ENCODE data around the gene KCTD5. TPM values are rescaled to one million over a fixed set of nuclear protein-coding genes. Genes with fewer than 3 reads are reported as not detected.

The KCTD5 gene
- total and polyA plus RNA-seq, 2 of the 8 experiments (the other 6 are each of a cell fraction or from before 2014, with no cell fraction given): 26.6 to 31.8 TPM

DNA sequence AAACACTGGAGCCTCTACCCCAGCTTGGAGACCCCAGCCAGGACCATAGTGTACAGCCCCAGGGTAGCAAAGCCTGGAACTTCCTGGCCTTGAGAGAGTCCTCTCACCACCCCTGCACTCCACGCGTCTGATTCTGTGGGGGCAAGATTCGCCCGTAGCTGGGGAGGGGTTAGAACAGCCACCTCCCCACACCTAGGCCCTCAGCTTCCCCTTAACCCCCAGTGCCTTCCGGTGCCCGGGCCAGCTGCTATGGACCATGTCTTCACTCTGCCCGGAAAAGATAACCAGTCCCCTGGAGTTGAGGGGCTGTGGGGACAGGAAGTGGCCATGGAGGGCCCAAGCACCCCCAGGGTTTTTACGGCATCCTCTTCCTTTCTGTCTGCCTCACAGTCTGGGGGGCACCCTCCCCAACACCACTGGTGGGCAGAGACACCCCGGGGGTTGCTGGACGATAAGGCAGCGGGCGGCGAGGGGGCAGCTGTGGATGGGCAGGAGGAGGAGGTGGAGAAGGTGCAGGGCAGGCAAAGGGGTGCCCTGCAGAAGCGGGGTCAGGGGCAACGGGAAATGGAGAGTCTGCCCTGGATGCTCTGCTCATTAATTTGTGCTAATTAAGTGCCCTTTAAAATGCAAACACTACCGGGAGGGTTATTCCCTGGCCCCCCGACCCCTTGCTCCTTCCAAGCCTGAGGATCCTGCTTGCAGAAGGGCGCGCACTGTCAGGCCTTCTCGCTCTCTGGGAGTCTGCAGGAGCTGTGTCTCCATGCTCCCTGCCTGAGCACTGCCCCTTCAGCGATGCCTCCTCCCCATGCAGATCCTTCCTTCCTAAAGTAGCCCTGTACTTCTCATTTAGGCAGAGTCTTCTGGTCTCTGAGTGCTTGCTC, 35.3 kb downstream of the KCTD5 start:
- H3K23me2 ChIP-seq (ENCODE audit: low read depth, low read length): no peaks in the 10 kb centered on the region; the same call in 1 of the 2 replicates
- no peaks in the 10 kb centered on the region for H3K36me3 ChIP-seq (ENCODE audit: control insufficient read depth in 2 of 4, insufficient read depth in 4 of 4, low read length in 3 of 4)

More for the DNA sequence above, 35.3 kb downstream of the KCTD5 start:
- peaks cover 0 to 12% (median 5%) of the 10 kb centered on the region in 4 experiments; a peak in 4 of 7 replicates for H3K4me1 ChIP-seq (replicated peaks in 1 of 4; ENCODE audit: control insufficient read depth in 3 of 4, insufficient read depth in 4 of 4, low read length in 3 of 4)
- no peak overlapping the region for H2AFZ ChIP-seq (ENCODE audit: low read length)
- no peak overlapping the region for H3K14ac ChIP-seq (ENCODE audit: insufficient read length)
- no peak overlapping the region for H2BK5ac ChIP-seq (ENCODE audit: low read depth, low read length)
- ChIA-PET POLR2A (ENCODE audit: partially characterized antibody) (interaction anchor here (0.6 to 1.6 kb wide), 7 partner anchors 25 to 240 kb away, joined by 3 to 4 read pairs (median 3); no protein-coding TSS in a partner anchor), CTCF (ENCODE audit: partially characterized antibody) (interaction anchor here (1.1 kb wide), 1 partner anchor 67 kb away, joined by 3 read pairs; no protein-coding TSS in a partner anchor)
- H3K9ac ChIP-seq (replicated peaks in 1 of 4; ENCODE audit: extremely low read depth in 1 of 4, low read depth in 3 of 4, low read length in 3 of 4): no peak overlapping the region
- H4K5ac ChIP-seq (ENCODE audit: insufficient read length, low read depth, low read length): no peak overlapping the region
- no peak overlapping the region for H3K27ac ChIP-seq (ENCODE audit: low read depth, low read length)
- H4K8ac ChIP-seq (ENCODE audit: extremely low read depth, insufficient read depth, low read length): no peak overlapping the region; the same call in 1 of the 2 replicates
- H3K4me2 ChIP-seq (ENCODE audit: insufficient read depth in 1 of 2, low read depth in 2 of 2, low read length in 2 of 2): no peak overlapping the region
- H3K23ac ChIP-seq (ENCODE audit: insufficient read length): no peak overlapping the region
- H4K91ac ChIP-seq (replicated peaks; ENCODE audit: insufficient read length, low read length): no peak overlapping the region
- FAIRE-seq: no peak
- no peaks in the 10 kb centered on the region for H3K9me3 ChIP-seq (ENCODE audit: insufficient read depth in 2 of 2, low read depth in 1 of 2, low read length in 1 of 2)
- H3K4ac ChIP-seq (replicated peaks; ENCODE audit: insufficient read length, low read depth, low read length): no peak overlapping the region
- no peak overlapping the region for H3K4me3 ChIP-seq (ENCODE audit: extremely low read depth in 1 of 4, insufficient read depth in 2 of 4, low read depth in 3 of 4, low read length in 4 of 4)
- no peaks in the 10 kb centered on the region; a peak in 1 of 7 replicates for H3K27me3 ChIP-seq (replicated peaks in 1 of 4; ENCODE audit: control insufficient read depth in 3 of 4, extremely low read depth in 1 of 4, insufficient read depth in 3 of 4, low read length in 3 of 4)
- no peak overlapping the region for H3K56ac ChIP-seq (replicated peaks; ENCODE audit: insufficient read length, low read depth, low read length)
- no peak for TF ChIP-seq TAF7 (optimal IDR thresholded peaks at IDR 0.05; ENCODE audit: borderline replicate concordance, low read depth, low read length)
- no peak for TF ChIP-seq EP300 (IDR thresholded peaks at IDR 0.05; ENCODE audit: borderline replicate concordance in 1 of 2, low read depth in 2 of 2, low read length in 2 of 2)
- TF ChIP-seq CTCF (IDR thresholded peaks at IDR 0.05; ENCODE audit: control extremely low read depth in 1 of 3, insufficient read depth in 1 of 3, low read depth in 1 of 3, low read length in 3 of 3): no peak
- TF ChIP-seq GTF2F1 (IDR thresholded peaks at IDR 0.05; ENCODE audit: borderline replicate concordance, low read depth, low read length): no peak
- peaks cover 2 to 5% of the 10 kb centered on the region in 2 experiments for H4K20me1 ChIP-seq (replicated peaks in 1 of 2; ENCODE audit: control insufficient read depth in 1 of 2, insufficient read depth in 2 of 2, low read length in 2 of 2)
- H2BK15ac ChIP-seq (ENCODE audit: low read length): no peak overlapping the region
- H2BK20ac ChIP-seq (ENCODE audit: low read length): no peak overlapping the region
- WGBS, 2 experiments (ENCODE audit: extremely low coverage in 1 of 2, insufficient coverage in 1 of 2, insufficient read length in 1 of 2, insufficient replicate concordance in 2 of 2, low coverage in 1 of 2, low lambda C conversion rate in 2 of 2, missing lambda C conversion rate in 1 of 2): 94% methylated on average over 20 of the region's 21 CpGs; no CpG with 5 or more reads in 1 of the 2 experiments
- H2BK120ac ChIP-seq (replicated peaks; ENCODE audit: low read depth, low read length): no peak overlapping the region
- H3K18ac ChIP-seq (ENCODE audit: extremely low read depth, low read length): no peak overlapping the region
- no peaks in the 10 kb centered on the region for H3K79me1 ChIP-seq (ENCODE audit: low read depth, low read length)
- 0 out of 2 replicates have a peak overlapping the region, but pooled peaks have one; percentile 39 for H2AK5ac ChIP-seq (ENCODE audit: low read depth, low read length)
- H3K79me2 ChIP-seq (ENCODE audit: control insufficient read depth in 1 of 2, insufficient read depth in 2 of 2, low read length in 2 of 2): no peaks in the 10 kb centered on the region
- no peak overlapping the region for H2BK12ac ChIP-seq (ENCODE audit: low read depth, low read length)
- no peak for DNase-seq (ENCODE audit: low read depth in 1 of 2, low spot score in 2 of 2)
